ENCODE data around the gene NCKAP1.

DNA sequence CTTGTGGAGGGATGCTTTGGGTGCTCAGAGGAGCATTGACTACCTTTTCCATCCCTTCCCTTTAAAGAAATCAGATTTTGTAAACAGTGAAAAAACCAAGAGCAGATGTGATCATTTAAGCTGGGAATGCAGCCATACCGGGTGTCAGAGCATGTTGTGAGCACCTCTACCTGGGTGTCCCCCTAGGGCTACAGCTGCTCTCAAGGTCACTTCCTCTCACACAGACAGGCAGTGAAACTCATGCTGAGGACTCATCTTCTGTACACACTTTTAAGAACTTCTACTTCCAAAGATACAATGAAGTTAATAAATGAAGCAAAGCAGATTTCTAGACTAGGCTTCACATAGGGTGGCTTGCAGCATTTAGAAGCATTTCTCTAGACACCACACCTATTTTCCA lies 123.4 kb downstream of the NCKAP1 start:
- no peak for TF ChIP-seq POLR2A (IDR thresholded peaks at IDR 0.05)
- TF ChIP-seq, protein P1, sequence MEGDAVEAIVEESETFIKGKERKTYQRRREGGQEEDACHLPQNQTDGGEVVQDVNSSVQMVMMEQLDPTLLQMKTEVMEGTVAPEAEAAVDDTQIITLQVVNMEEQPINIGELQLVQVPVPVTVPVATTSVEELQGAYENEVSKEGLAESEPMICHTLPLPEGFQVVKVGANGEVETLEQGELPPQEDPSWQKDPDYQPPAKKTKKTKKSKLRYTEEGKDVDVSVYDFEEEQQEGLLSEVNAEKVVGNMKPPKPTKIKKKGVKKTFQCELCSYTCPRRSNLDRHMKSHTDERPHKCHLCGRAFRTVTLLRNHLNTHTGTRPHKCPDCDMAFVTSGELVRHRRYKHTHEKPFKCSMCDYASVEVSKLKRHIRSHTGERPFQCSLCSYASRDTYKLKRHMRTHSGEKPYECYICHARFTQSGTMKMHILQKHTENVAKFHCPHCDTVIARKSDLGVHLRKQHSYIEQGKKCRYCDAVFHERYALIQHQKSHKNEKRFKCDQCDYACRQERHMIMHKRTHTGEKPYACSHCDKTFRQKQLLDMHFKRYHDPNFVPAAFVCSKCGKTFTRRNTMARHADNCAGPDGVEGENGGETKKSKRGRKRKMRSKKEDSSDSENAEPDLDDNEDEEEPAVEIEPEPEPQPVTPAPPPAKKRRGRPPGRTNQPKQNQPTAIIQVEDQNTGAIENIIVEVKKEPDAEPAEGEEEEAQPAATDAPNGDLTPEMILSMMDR (IDR thresholded peaks at IDR 0.05), result no peak
